HG03439 (cell line): ENCODE data around the gene DNAJB5.

ENCODE experiments used
- ATAC-seq: cut with Tn5 transposase; IDR thresholded peaks from one replicate; pipeline ENCODE4 v1.9.1; 2021; ENCODE audit warnings: mild to moderate bottlenecking, moderate library complexity; ENCODE audit not compliant: unreplicated experiment

Gene DNAJB5

GRCh38 chr9:35044071-35044470 lies 54.5 kb downstream of the DNAJB5 start:
- ATAC-seq = no peak
